ENCODE data around the gene MAFG. TPM values are rescaled to one million over a fixed set of nuclear protein-coding genes. Genes with fewer than 3 reads are reported as not detected.
A peak's percentile ranks its signal among the peaks of the same experiment; 100 is the strongest.

The MAFG gene
- polyA plus RNA-seq, 1 donor from 2014 or later: 11.8 TPM

GRCh38 chr17:81927152-81927652, 333 bp downstream of the MAFG start:
- H3K27me3 ChIP-seq (ENCODE audit: insufficient read depth, low read depth, low read length): no peaks in the 10 kb centered on the region
- H4K20me1 ChIP-seq (ENCODE audit: insufficient read depth): no peaks in the 10 kb centered on the region
- peak overlapping the region; percentile 68 for H3K9ac ChIP-seq (ENCODE audit: low read length)
- peak overlapping the region; percentile 72 for H3K4me3 ChIP-seq (ENCODE audit: low read length)
- H2AFZ ChIP-seq (ENCODE audit: low read depth, low read length): no peak overlapping the region
- H3K9me3 ChIP-seq (ENCODE audit: low read length): no peaks in the 10 kb centered on the region
- H3K79me2 ChIP-seq (replicated peaks; ENCODE audit: insufficient read depth, low read length): peaks cover 23% of the 10 kb centered on the region
- no peak overlapping the region for H3K27ac ChIP-seq (ENCODE audit: low read length)
- no peak for TF ChIP-seq POLR2AphosphoS5 (IDR thresholded peaks at IDR 0.05)
- no peak for TF ChIP-seq EP300 (conservative IDR thresholded peaks at IDR 0.05; ENCODE audit: poor library complexity, severe bottlenecking)
- TF ChIP-seq CTCF (IDR thresholded peaks at IDR 0.05; ENCODE audit: poor library complexity, severe bottlenecking): no peak
- no peaks in the 10 kb centered on the region for H3F3A ChIP-seq (ENCODE audit: insufficient read depth, low read length, poor library complexity, severe bottlenecking)
- H3K4me2 ChIP-seq (ENCODE audit: low read length): no peak overlapping the region
- no peaks in the 10 kb centered on the region for H3K36me3 ChIP-seq (ENCODE audit: insufficient read depth, low read length)
- H3K9me2 ChIP-seq (ENCODE audit: insufficient read depth, low read length): no peaks in the 10 kb centered on the region

GRCh38 chr17:81926451-81927151, 934 bp downstream of the MAFG start:
- H3K9ac ChIP-seq (ENCODE audit: low read length): peak overlapping the region; percentile 68
- H3K79me2 ChIP-seq (replicated peaks; ENCODE audit: insufficient read depth, low read length): peaks cover 23% of the 10 kb centered on the region
- H3K9me3 ChIP-seq (ENCODE audit: low read length): no peaks in the 10 kb centered on the region
- no peaks in the 10 kb centered on the region for H3K27me3 ChIP-seq (ENCODE audit: insufficient read depth, low read depth, low read length)
- no peaks in the 10 kb centered on the region for H3F3A ChIP-seq (ENCODE audit: insufficient read depth, low read length, poor library complexity, severe bottlenecking)
- no peaks in the 10 kb centered on the region for H4K20me1 ChIP-seq (ENCODE audit: insufficient read depth)
- H3K4me2 ChIP-seq (ENCODE audit: low read length): peak overlapping the region; percentile 73
- no peak for TF ChIP-seq EZH2 (IDR thresholded peaks at IDR 0.05; ENCODE audit: borderline replicate concordance, insufficient read depth, low read length, poor library complexity, severe bottlenecking)
- TF ChIP-seq MXI1 (conservative IDR thresholded peaks at IDR 0.05; ENCODE audit: poor library complexity, severe bottlenecking): no peak
- no peak for TF ChIP-seq REST (IDR thresholded peaks at IDR 0.05; ENCODE audit: borderline replicate concordance)
- no peak for TF ChIP-seq POLR2AphosphoS5 (IDR thresholded peaks at IDR 0.05)
- TF ChIP-seq EP300 (conservative IDR thresholded peaks at IDR 0.05; ENCODE audit: poor library complexity, severe bottlenecking): no peak
- H3K36me3 ChIP-seq (ENCODE audit: insufficient read depth, low read length): no peaks in the 10 kb centered on the region
- H2AFZ ChIP-seq (ENCODE audit: low read depth, low read length): no peak overlapping the region
- H3K27ac ChIP-seq (ENCODE audit: low read length): no peak overlapping the region
- H3K4me3 ChIP-seq (ENCODE audit: low read length): peak overlapping the region; percentile 72
- H3K9me2 ChIP-seq (ENCODE audit: insufficient read depth, low read length): no peaks in the 10 kb centered on the region
